Measurements from ENCODE around the gene ZNF532.

The ZNF532 gene

GRCh38 chr18:58929206-58929605 lies 64.5 kb downstream of the ZNF532 start:
- no peak for DNase-seq (ENCODE audit: low read depth in 1 of 2, low spot score in 1 of 2)
- peaks cover 5% of the 10 kb centered on the region for H3K27me3 ChIP-seq (ENCODE audit: insufficient read depth, poor library complexity, severe bottlenecking)
- TF ChIP-seq SPI1 (IDR thresholded peaks at IDR 0.05; ENCODE audit: borderline replicate concordance, low read depth) (no peak), GABPA (IDR thresholded peaks at IDR 0.05; ENCODE audit: low read depth) (no peak), POLR2AphosphoS5 (IDR thresholded peaks at IDR 0.05; ENCODE audit: low read depth) (no peak)
- TF ChIP-seq, protein P1, sequence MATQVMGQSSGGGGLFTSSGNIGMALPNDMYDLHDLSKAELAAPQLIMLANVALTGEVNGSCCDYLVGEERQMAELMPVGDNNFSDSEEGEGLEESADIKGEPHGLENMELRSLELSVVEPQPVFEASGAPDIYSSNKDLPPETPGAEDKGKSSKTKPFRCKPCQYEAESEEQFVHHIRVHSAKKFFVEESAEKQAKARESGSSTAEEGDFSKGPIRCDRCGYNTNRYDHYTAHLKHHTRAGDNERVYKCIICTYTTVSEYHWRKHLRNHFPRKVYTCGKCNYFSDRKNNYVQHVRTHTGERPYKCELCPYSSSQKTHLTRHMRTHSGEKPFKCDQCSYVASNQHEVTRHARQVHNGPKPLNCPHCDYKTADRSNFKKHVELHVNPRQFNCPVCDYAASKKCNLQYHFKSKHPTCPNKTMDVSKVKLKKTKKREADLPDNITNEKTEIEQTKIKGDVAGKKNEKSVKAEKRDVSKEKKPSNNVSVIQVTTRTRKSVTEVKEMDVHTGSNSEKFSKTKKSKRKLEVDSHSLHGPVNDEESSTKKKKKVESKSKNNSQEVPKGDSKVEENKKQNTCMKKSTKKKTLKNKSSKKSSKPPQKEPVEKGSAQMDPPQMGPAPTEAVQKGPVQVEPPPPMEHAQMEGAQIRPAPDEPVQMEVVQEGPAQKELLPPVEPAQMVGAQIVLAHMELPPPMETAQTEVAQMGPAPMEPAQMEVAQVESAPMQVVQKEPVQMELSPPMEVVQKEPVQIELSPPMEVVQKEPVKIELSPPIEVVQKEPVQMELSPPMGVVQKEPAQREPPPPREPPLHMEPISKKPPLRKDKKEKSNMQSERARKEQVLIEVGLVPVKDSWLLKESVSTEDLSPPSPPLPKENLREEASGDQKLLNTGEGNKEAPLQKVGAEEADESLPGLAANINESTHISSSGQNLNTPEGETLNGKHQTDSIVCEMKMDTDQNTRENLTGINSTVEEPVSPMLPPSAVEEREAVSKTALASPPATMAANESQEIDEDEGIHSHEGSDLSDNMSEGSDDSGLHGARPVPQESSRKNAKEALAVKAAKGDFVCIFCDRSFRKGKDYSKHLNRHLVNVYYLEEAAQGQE (IDR thresholded peaks at IDR 0.05; ENCODE audit: insufficient replicate concordance, low read depth): no peak
- TF ChIP-seq, protein P2, sequence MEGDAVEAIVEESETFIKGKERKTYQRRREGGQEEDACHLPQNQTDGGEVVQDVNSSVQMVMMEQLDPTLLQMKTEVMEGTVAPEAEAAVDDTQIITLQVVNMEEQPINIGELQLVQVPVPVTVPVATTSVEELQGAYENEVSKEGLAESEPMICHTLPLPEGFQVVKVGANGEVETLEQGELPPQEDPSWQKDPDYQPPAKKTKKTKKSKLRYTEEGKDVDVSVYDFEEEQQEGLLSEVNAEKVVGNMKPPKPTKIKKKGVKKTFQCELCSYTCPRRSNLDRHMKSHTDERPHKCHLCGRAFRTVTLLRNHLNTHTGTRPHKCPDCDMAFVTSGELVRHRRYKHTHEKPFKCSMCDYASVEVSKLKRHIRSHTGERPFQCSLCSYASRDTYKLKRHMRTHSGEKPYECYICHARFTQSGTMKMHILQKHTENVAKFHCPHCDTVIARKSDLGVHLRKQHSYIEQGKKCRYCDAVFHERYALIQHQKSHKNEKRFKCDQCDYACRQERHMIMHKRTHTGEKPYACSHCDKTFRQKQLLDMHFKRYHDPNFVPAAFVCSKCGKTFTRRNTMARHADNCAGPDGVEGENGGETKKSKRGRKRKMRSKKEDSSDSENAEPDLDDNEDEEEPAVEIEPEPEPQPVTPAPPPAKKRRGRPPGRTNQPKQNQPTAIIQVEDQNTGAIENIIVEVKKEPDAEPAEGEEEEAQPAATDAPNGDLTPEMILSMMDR (IDR thresholded peaks at IDR 0.05; ENCODE audit: insufficient read depth, low read length): no peak
- no peak overlapping the region for H3K4me3 ChIP-seq (replicated peaks; ENCODE audit: insufficient read depth, low read length)
- no peak overlapping the region for H3K27ac ChIP-seq (replicated peaks)

DNA sequence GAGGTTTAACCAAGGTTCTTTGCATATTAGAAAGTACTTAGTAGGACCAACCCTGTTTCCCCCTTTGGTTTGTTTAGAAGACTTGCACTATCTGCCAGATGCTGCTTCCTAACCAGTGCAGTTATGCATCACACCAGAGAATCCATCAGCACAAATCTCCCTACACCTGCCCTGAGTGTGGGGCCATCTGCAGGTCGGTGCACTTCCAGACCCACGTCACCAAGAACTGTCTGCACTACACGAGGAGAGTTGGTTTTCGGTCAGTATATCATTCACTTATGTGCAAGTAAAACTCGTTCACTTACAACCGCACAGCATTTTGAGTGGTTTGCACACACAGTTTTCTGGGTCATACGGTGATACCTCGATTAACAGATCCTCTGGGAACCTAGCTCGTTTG lies 69.7 kb downstream of the ZNF532 start:
- H3K27me3 ChIP-seq (ENCODE audit: insufficient read depth, poor library complexity, severe bottlenecking): peaks cover 2% of the 10 kb centered on the region
- DNase-seq (ENCODE audit: low read depth in 1 of 2, low spot score in 1 of 2): no peak
- TF ChIP-seq, protein P1 (IDR thresholded peaks at IDR 0.05; ENCODE audit: insufficient replicate concordance, low read depth): no peak
- TF ChIP-seq SPI1 (IDR thresholded peaks at IDR 0.05; ENCODE audit: borderline replicate concordance, low read depth) (no peak), POLR2AphosphoS5 (IDR thresholded peaks at IDR 0.05; ENCODE audit: low read depth) (no peak), GABPA (IDR thresholded peaks at IDR 0.05; ENCODE audit: low read depth) (no peak)
- TF ChIP-seq, protein P2 (IDR thresholded peaks at IDR 0.05; ENCODE audit: insufficient read depth, low read length): no peak
- H3K27ac ChIP-seq (replicated peaks): no peak overlapping the region
- no peak overlapping the region for H3K4me3 ChIP-seq (replicated peaks; ENCODE audit: insufficient read depth, low read length)

- Histone ChIP-seq H3K27ac (replicated peaks) (no peak overlapping the region), H3K27me3 (ENCODE audit: insufficient read depth, poor library complexity, severe bottlenecking) (peaks cover 2% of the 10 kb centered on the region), H3K4me3 (replicated peaks; ENCODE audit: insufficient read depth, low read length) (no peak overlapping the region)
- no peak for DNase-seq (ENCODE audit: low read depth in 1 of 2, low spot score in 1 of 2)
- TF ChIP-seq SPI1 (IDR thresholded peaks at IDR 0.05; ENCODE audit: borderline replicate concordance, low read depth) (no peak), POLR2AphosphoS5 (IDR thresholded peaks at IDR 0.05; ENCODE audit: low read depth) (no peak), GABPA (IDR thresholded peaks at IDR 0.05; ENCODE audit: low read depth) (no peak)
- TF ChIP-seq, protein P1 (IDR thresholded peaks at IDR 0.05; ENCODE audit: insufficient replicate concordance, low read depth): no peak
- TF ChIP-seq, protein P2 (IDR thresholded peaks at IDR 0.05; ENCODE audit: insufficient read depth, low read length): no peak
Measured at GRCh38 chr18:58934933-58935577, 70.4 kb downstream of the ZNF532 start.

Measured in HL-60 (cell line).